GM23248 (cell line): ENCODE measurements around the gene FAF2.

ENCODE experiments used
- EZH2 ChIP-seq: fragments of 200-600 bp; sonication (generic); IDR thresholded peaks from 2 replicates; pipeline ENCODE4 v1.6.1; 2018; ENCODE audit warnings: antibody characterized with exemption, mild to moderate bottlenecking; ENCODE audit not compliant: insufficient read depth, poor library complexity, severe bottlenecking
- EZH2phosphoT487 ChIP-seq: fragments of 200-600 bp; sonication (generic); IDR thresholded peaks from 2 replicates; pipeline ENCODE4 v1.6.1; 2018; ENCODE audit warnings: antibody characterized with exemption, moderate library complexity, mild to moderate bottlenecking, low read depth; ENCODE audit not compliant: insufficient read depth

- no peak for TF ChIP-seq EZH2
- no peak for TF ChIP-seq EZH2phosphoT487
These were observed 25.3 kb downstream of the FAF2 start for GRCh38 chr5:176473335-176474006.
